ENCODE measurements around the gene CRIM1.

DNA sequence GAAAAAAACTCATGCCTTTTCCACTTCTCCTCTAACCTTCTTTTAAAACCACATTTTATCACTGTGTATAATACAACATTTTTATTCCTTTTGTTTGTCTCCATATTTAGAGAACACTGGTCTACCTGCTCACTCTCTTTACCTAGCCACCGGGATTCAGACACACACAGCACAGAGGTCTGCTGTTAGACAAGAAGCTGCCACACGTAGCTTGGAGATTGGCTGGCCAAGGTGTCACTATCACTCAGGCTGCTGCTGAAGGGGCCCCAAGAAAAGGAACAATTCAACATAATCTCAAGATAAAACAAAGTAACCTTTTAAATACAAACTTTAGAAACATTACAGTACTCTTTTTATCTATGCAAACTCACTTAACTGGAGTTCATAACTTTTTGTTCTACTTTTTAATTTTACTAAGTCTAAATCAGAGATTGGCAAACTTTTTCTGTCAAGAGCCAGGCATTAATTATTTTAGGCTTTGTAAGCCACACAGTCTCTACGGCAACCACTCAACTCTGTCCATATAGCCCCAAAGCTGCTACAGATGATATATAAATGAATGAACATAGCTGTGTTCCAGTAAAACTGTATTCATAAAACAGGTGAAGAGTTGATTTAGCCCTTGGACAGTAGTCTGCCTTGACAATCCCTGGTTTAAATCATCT lies 216.6 kb downstream of the CRIM1 start:
- TF ChIP-seq, protein P1, sequence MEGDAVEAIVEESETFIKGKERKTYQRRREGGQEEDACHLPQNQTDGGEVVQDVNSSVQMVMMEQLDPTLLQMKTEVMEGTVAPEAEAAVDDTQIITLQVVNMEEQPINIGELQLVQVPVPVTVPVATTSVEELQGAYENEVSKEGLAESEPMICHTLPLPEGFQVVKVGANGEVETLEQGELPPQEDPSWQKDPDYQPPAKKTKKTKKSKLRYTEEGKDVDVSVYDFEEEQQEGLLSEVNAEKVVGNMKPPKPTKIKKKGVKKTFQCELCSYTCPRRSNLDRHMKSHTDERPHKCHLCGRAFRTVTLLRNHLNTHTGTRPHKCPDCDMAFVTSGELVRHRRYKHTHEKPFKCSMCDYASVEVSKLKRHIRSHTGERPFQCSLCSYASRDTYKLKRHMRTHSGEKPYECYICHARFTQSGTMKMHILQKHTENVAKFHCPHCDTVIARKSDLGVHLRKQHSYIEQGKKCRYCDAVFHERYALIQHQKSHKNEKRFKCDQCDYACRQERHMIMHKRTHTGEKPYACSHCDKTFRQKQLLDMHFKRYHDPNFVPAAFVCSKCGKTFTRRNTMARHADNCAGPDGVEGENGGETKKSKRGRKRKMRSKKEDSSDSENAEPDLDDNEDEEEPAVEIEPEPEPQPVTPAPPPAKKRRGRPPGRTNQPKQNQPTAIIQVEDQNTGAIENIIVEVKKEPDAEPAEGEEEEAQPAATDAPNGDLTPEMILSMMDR (conservative IDR thresholded peaks at IDR 0.05; ENCODE audit: low read length) = no peak
- TF ChIP-seq EZH2phosphoT487 (IDR thresholded peaks at IDR 0.05; ENCODE audit: borderline replicate concordance) = no peak

Data from Loucy (cell line).